ACC112 (cell line): ENCODE results near the gene PTAFR.

Source experiments
- H2AFZ ChIP-seq: fragments of 200-600 bp; sonication (generic); one replicate; pipeline ENCODE4 v1.6.0; 2017; ENCODE audit warnings: antibody characterized with exemption, low read length; ENCODE audit not compliant: unreplicated experiment
- H3K27ac ChIP-seq: fragments of 200-600 bp; sonication (generic); 2 replicates; pipeline ENCODE4 v1.5.1; 2014; ENCODE audit warnings: low read depth, mild to moderate bottlenecking, antibody characterized with exemption, low read length, moderate library complexity
- H3K27me3 ChIP-seq: fragments of 200-600 bp; sonication (generic); 2 replicates; pipeline ENCODE4 v1.6.1; 2014; ENCODE audit warnings: mild to moderate bottlenecking, antibody characterized with exemption, low read length, moderate library complexity, mixed read lengths; ENCODE audit not compliant: insufficient read depth
- H3K36me3 ChIP-seq: fragments of 200-600 bp; sonication (generic); 2 replicates; pipeline ENCODE4 v1.6.1; 2016; ENCODE audit warnings: mild to moderate bottlenecking, antibody characterized with exemption, low read length, moderate library complexity, mixed read lengths; ENCODE audit not compliant: insufficient read depth
- H3K4me1 ChIP-seq: fragments of 200-600 bp; sonication (generic); one replicate; pipeline ENCODE4 v1.6.1; 2016; ENCODE audit warnings: low read length, mixed read lengths; ENCODE audit not compliant: insufficient read depth, unreplicated experiment, control insufficient read depth
- H3K4me3 ChIP-seq: fragments of 200-600 bp; sonication (generic); 2 replicates; pipeline ENCODE4 v1.5.1; 2014; ENCODE audit warnings: mild to moderate bottlenecking, low read depth, low read length
- H3K79me2 ChIP-seq: fragments of 200-600 bp; sonication (generic); one replicate; pipeline ENCODE4 v1.6.0; 2016; ENCODE audit warnings: low read length; ENCODE audit not compliant: control insufficient read depth, unreplicated experiment, insufficient read depth

The PTAFR gene

GRCh38 chr1:28195780-28196179 is 19.3 kb upstream of the PTAFR start:
- H3K4me3 ChIP-seq = no peak overlapping the region
- H3K79me2 ChIP-seq = no peaks in the 10 kb centered on the region
- no peak overlapping the region for H3K27ac ChIP-seq
- H3K36me3 ChIP-seq = peaks cover 11% of the 10 kb centered on the region; the same call in 1 of the 2 replicates
- H3K27me3 ChIP-seq = no peaks in the 10 kb centered on the region
- H2AFZ ChIP-seq = no peak overlapping the region
- no peaks in the 10 kb centered on the region for H3K4me1 ChIP-seq

DNA sequence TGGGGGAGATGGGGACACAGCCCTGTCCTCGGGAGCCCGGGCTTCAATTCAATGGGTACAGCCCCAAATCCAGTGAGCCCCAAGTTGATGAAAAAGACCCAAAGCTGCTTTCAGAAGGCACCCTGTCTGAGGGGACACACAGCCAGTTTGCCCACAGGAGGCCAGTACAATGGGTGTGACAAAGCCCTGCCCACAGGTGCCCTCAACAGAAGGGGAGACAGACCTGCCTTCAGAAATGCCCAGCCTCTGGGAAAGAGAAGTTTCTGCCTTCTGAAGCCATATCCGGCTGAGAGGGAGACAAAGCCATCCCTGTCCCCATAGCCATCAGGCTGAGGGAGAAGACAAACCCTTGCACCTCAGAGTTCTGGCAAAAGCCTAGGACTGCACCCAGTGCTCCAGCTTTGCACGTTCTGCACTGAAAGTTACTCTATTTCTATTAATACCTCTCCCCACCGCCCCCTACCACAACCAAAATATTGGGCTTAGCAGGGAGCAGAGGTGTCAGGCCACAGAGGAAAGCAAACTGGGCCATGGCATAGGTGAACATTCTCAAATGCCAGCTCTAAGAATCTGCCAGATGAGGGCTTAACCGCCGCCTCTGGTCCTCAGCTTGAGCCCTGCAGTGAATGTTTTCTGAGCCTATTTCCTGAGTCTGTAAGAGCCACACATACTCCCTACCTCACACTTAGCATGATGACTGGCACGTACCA is 18.0 kb upstream of the PTAFR start:
- Histone ChIP-seq H2AFZ (no peak overlapping the region), H3K27me3 (no peaks in the 10 kb centered on the region), H3K4me3 (no peak overlapping the region), H3K79me2 (no peaks in the 10 kb centered on the region), H3K4me1 (no peaks in the 10 kb centered on the region), H3K36me3 (peaks cover 10% of the 10 kb centered on the region; the same call in 1 of the 2 replicates), H3K27ac (no peak overlapping the region)

GRCh38 chr1:28193701-28194161 is 17.2 kb upstream of the PTAFR start:
- H3K79me2 ChIP-seq = no peaks in the 10 kb centered on the region
- no peaks in the 10 kb centered on the region for H3K27me3 ChIP-seq
- no peak overlapping the region for H3K4me3 ChIP-seq
- H3K27ac ChIP-seq = no peak overlapping the region
- no peak overlapping the region for H2AFZ ChIP-seq
- H3K36me3 ChIP-seq = peaks cover 2% of the 10 kb centered on the region; the same call in 1 of the 2 replicates
- H3K4me1 ChIP-seq = no peaks in the 10 kb centered on the region

DNA sequence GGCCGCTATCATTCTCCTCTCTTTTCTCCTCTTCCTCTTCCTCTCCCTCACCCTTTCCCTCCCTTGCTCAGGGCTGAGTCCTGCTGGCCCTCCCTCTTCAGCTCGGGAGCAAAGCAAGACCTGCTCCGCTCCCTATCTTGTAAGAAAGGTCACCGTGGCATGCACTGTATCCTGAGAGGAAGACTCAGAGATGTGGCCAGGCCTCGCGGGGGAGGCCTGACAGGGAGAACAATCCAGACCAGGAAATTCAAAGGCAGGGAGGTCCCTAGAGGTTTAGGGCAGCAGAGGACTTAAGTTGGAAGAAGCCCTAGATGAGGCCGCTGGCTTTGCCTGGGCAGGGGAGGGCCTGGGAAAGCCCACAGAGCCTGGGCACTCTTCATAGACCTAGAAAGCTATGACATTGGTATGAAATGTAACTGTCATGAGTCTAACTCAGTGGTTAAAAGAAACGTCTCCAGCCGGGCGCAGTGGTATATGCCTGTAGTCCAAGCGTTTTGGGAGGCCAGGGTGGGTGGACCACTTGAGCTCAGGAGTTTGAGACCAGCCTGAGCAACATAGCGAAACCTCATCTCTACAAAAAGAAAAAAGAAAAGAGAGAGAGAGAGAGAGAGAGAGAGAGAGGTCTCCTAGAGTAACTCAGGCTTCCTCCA is 14.6 kb upstream of the PTAFR start:
- Histone ChIP-seq H3K79me2 (no peaks in the 10 kb centered on the region), H3K4me1 (no peaks in the 10 kb centered on the region), H3K27ac (no peak overlapping the region)

GRCh38 chr1:28190337-28190979 is 14.0 kb upstream of the PTAFR start:
- no peak overlapping the region for H2AFZ ChIP-seq
- H3K27ac ChIP-seq = no peak overlapping the region
- no peak overlapping the region for H3K4me3 ChIP-seq
- no peaks in the 10 kb centered on the region for H3K27me3 ChIP-seq
- H3K79me2 ChIP-seq = no peaks in the 10 kb centered on the region
- no peaks in the 10 kb centered on the region for H3K4me1 ChIP-seq
- H3K36me3 ChIP-seq = no peaks in the 10 kb centered on the region

More for the DNA sequence above, 14.6 kb upstream of the PTAFR start:
- Histone ChIP-seq H3K27me3 (no peaks in the 10 kb centered on the region), H3K36me3 (no peaks in the 10 kb centered on the region), H3K4me3 (no peak overlapping the region), H2AFZ (no peak overlapping the region)

DNA sequence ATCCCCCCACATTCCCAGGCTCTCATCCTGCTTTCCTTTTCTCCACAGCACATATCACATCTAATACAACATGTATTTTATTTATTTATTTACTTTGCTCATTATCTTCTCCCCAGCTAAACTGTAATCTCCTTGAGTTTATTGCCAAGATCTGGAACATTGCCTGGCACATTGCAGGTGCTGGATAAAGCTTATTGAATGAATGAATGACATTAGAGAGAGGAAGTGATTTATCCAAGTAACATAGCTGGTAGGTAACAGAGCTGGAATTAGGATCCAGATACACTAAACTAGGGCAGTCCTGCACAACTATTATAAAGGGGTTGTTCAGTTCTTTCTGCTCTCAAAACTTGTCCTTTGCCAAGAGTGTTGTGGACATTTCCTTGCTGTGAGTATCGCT is 8.6 kb upstream of the PTAFR start:
- H2AFZ ChIP-seq = no peak overlapping the region
- no peaks in the 10 kb centered on the region for H3K79me2 ChIP-seq
- H3K36me3 ChIP-seq = no peaks in the 10 kb centered on the region
- H3K4me1 ChIP-seq = no peaks in the 10 kb centered on the region
- H3K27me3 ChIP-seq = no peaks in the 10 kb centered on the region
- no peak overlapping the region for H3K4me3 ChIP-seq
- H3K27ac ChIP-seq = no peak overlapping the region

DNA sequence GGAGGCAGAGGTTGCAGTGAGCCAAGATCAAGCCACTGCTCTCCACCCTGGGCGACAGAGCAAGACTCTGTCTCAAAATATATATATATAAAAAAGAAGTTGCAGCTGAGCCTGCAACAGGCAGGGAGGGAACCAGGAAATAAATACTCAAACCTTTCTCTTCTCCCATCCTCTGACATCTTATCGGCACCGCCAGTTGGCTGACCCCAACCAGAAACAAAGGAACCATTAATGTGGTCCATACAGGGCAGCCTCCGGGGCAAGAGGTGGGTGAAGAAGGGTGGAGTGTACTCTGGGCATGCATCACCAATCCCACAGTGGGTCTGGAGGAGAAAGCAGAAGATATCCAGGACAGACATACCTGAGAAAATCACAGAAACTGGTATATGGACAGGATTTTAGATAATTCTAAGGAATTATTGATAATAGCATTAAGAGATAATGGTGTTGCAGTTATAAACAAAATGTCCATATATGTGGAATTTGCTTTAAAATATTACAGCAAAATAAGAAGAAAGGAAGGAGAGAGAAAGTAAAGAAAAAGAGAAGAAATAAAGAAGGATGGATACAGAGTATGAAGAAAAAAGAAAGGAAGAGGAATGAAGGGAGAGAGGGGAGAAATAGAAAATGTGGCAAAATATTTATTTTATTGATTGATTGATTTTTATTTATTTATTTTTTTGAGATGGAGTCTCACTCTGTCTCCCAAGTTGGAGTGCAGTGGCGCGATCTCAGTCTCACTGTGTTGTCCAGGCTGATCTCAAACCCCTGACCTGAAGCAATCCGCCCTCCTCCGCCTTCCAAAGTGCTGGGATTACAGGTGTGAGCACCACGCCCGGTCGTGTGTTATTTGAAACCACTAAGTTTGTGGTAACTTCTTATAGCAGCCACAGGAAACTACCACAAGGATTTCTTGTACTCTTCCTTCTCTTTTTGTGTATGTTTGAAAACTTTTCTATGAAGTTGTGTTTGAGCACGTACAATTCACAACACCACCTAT is 4.1 kb upstream of the PTAFR start:
- no peaks in the 10 kb centered on the region for H3K27me3 ChIP-seq
- H3K36me3 ChIP-seq = no peaks in the 10 kb centered on the region
- no peaks in the 10 kb centered on the region for H3K4me1 ChIP-seq
- no peaks in the 10 kb centered on the region for H3K79me2 ChIP-seq
- H2AFZ ChIP-seq = no peak overlapping the region
- no peak overlapping the region for H3K27ac ChIP-seq
- no peak overlapping the region for H3K4me3 ChIP-seq

GRCh38 chr1:28178690-28179485 is 2.4 kb upstream of the PTAFR start:
- H3K27me3 ChIP-seq = no peaks in the 10 kb centered on the region
- H3K27ac ChIP-seq = no peak overlapping the region
- no peak overlapping the region for H2AFZ ChIP-seq
- H3K36me3 ChIP-seq = no peaks in the 10 kb centered on the region
- H3K79me2 ChIP-seq = no peaks in the 10 kb centered on the region
- no peak overlapping the region for H3K4me3 ChIP-seq
- no peaks in the 10 kb centered on the region for H3K4me1 ChIP-seq

DNA sequence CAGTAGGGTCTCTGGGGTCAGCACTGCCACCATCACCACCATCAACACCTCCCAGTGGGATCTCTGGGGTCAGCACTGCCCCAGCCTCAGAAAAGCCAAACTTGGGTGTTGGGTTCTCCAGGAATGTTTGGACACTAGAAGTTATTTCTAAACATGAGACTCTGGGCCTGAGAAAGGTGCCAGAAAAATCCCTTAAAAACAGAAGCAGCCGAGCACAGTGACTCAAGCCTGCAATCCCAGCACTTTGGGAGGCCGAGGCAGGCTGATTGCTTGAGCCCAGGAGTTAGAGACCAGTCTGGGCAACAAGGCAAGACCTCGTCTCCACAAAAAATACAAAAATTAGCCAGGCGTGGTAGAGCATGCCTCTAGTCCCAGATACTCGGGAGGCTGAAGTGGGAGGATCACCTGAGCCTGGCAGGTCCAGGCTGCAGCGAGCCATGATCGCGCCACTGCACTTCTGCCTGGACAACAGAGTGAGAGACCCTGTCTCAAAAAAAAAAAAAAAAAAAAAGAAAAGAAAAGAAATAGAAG is 470 bp downstream of the PTAFR start:
- Histone ChIP-seq H3K4me1 (no peaks in the 10 kb centered on the region), H3K27me3 (no peaks in the 10 kb centered on the region), H2AFZ (no peak overlapping the region), H3K4me3 (no peak overlapping the region), H3K36me3 (no peaks in the 10 kb centered on the region), H3K79me2 (no peaks in the 10 kb centered on the region), H3K27ac (no peak overlapping the region)
